ENCODE results near the gene PYURF.
A peak's percentile ranks its signal among the peaks of the same experiment; 100 is the strongest.

PYURF gene, protein sequence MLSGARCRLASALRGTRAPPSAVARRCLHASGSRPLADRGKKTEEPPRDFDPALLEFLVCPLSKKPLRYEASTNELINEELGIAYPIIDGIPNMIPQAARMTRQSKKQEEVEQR
- 0 reads per million in 17 experiments for total RNA-seq

DNA sequence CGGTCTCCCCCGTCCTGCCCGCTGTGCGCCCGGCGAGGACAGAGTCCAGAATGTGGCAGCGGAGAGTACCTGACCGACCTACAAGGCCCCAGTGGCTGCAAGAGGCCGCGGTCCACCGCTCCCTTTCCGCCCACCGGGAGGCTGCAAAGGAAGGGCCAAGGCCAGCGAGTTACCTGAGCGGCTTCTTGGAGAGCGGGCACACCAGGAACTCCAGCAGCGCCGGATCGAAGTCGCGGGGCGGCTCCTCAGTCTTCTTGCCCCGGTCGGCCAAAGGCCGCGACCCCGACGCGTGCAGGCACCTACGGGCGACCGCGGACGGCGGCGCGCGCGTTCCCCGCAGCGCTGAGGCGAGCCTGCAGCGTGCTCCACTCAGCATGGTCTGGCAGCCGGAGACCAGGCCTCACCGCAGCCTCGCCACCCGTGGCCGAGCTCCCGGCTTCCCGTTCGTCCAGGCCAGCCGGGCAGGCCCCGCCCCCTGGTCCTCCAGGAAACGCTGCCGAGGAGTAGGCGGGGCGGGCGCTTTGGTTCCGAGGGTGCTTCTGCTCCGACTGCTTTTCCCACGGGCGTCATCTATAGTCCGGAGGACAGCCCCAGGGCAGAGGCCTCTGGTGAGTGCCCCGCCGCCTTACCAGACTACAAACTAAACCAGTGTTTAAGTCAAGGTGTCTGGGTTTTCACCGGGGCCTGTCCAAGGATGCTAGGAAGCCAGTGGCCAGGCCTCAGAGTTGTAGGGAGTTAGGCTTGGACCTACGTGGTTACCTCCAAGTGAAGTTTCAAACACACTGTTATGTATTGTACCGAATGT lies at the start of gene PYURF:
Gene PYURF, minus strand, starts transcription at position 452 of the 805 bp plus-strand sequence. Its CDS starts 76 bp downstream, at position 376.
- peak; percentile 95 to 98 (median 96) for DNase-seq

DNA sequence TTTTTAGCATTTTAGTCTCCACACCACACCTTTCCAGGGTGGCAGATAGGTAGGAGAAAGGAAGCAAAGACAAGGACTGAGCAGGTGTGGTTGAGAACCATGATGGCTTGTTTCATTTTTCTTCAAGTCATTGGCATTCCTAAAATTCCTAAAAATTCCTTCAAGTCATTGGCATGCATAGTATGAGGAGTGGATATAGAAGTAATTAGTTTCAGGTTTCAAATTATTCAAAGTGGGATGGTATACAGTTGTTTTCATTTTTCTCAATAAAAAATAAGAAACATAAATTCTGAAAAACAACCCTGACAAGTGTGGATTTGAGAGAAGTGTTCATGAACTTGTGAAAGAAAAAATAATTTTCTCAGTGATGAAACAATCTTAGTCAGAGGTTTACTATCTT lies 46.4 kb upstream of the PYURF start:
- DNase-seq, result no peak

DNA sequence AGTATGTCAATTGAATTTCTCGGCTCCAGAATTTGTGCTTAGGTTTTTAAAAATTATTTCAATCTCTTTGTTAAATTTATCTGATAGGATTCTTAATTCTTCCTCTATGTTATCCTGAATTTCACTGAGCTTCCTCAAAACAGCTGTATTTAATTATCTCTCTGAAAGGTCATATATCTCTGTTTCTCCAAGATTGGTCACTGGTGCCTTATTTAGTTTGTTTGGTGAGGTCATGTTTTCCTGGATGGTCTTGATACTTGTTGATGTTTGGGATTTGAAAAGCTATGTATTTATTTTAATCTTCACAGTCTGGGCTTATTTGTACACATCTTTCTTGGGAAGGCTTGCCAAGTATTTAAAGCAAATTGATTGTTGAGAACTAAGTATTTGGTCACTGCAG lies 44.0 kb upstream of the PYURF start:
- DNase-seq, result no peak

DNA sequence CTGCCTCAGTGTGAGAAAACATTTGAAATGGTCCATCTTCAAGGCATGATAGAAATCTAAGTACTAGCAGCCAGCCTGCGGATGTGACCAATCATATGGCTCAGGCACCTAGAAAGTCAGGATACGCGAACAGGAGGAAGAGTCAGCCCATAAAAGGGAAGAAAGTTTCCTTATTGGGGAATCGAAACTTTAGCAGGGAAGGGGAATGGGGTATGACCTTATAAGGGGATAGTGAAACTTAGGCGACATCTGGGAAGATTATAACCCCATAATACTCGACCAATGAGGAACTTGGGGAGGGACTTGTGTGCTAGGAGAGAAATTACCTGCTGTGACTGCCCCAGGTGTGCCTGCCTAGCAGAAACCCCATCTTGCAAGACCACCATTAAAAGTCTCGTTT lies 26.2 kb upstream of the PYURF start:
- DNase-seq, result peak in 1 of 4 experiments; percentile 6

DNA sequence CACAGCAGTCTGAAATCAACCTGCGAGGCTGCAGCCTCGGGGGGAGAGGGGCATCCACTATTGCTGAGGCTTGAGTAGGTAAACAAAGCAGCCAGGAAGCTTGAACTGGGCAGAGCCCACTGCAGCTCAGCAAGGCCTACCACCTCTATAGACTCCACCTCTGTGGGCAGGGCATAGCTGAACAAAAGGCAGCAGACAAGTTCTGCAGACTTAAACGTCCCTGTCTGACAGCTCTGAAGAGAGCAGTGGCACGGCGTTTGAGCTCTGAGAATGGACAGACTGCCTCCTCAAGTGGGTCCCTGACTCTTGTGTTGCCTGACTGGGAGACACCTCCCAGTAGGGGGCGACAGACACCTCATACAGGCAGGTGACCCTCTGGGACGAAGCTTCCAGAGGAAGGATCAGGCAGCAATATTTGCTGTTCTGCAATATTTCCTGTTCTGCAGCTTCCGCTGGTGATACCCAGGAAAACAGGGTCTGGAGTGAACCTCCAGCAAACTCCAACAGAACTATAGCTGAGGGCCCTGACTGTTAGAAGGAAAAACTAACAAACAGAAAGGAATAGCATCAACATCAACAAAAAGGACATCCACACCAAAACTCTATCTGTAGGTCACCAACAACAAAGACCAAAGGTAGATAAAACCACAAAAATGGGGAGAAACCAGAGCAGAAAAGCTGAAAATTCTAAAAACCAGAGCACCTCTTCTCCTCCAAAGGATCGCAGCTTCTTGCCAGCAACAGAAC lies 15.9 kb upstream of the PYURF start:
- peak; percentile 53 to 79 (median 65) for DNase-seq

DNA sequence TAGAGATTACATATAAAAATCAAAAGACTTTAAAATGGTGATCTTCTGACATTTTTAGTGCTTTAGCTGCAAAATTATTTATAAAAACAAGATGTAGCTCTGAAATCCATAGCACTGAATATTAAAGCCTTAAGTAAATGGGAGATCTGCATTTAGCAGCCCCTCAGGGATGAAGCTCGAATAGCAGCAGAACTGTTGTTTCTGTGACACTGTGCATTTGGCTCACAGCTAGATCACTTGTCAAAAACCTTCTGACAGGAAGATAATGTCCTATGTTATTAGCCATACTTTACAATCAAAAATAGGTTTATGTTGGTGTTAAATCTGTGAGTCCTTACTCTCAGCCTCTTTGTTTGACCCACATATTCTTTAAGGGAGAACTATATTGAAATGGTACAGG lies 14.1 kb upstream of the PYURF start:
- no peak for DNase-seq

DNA sequence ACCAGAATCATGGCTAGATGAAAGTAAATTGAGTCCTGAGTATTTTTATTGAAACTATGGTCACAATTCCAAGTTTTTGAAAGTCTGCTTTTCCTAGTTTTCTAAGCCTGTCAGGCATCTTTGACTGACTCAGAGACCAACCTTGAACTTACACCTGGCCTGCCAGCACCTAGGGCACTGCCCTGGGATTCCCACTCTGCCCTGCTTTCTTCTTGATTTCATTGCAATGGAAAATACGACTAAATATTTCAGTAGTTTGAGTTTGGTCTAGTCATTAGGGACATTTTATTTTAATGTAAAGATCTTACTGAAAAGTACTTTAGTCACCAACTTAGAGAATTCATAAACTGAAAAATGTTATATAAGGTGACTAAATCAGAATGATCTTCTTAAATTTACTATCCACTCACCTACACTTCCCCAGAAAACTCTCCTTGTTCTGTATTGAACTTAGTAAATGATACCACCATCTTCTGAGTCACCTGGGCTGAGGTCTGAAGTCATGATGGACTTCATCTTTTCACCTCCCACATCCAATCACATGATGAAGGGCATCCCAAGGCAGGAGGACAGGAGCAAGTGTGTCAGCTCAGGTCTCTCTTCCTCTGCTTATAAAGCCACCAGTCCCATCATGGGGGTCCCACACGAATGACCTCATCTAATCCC lies 11.6 kb upstream of the PYURF start:
- no peak for DNase-seq

DNA sequence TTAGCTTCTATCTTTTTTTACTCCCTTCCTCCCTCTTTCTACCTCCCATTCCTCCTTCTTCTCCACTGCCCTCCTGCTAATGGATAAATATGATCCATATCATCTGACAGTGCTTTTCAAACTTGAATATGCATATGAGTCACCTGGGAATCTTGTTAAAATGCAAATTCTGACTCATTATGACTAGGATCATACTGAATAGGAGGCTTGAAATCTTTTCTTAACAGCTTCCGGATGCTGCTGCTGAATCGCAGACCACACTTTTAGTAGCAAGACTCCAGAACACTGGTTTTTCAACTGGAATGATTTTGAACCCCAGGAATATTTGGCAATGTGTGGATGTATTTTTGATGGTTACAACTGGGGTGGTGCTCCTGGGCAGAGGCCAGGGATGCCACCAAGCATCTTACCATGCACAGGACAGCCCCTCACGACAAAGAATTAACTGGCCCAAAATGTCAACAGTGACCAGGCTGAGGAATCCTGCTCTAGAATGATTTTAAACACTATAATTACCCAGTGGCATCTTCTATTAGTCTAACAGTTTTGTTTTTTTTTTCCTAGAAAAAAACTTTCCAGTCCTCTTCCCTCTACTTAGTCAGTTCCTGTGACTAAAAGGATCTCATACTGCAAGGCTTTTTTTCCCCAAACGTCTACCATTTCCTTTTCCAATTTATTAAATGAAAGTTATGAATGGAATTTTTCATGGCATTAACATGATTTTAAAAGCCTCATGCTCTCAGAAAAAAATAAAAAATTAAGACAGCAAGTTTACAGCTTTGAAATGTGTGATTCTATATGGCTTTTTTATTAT lies 10.6 kb upstream of the PYURF start:
- no peak for DNase-seq

DNA sequence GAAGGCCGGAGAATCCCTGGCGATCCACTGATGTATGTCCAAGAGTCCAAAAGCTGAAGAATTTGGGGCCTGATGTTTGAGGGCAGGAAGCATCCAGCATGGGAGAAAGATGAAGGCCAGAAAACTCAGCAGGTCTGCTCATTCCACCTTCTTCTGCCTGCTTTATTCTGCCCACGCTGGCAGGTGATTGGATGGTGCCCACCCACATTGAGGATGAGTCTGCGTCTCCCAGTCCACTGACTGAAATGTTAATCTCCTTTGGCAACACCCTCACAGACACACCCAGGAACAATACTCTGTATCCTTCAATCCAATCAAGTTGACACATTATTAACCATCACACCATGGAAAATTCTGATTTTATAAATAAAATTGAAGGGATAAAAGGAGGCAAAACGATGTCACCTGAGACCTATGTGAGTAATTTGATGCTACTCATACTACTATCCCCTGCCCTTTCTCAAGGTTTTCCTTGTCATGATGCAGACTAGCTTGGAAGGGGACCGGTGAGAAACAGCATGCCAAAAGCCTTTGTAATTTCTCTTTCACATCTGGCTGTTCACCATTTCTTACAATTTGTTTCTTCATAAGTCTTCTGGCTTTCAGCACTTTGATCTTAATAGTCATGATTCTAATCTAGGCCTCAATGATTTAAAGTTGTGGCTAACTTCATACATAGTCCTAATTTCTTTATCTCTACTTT lies 9.7 kb upstream of the PYURF start:
- no peak for DNase-seq

DNA sequence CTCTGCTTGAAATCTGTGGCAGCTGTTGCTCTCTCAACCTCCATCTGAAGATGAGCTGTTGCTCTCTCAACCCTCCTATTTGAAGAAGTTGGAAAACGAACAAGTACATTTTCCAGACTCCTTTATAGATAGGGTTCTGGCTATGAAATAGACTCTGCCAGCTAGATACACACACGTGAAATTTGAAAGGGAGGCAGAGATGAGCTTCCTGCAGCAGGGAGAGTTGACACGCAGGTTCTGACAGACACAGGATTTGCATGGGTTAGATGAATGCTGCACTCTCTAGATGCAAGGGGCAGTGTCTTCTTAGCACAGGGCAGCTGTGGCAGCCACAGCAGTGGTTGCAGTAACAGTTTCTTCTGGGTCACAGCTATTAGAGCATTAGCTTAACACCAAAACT lies 8.0 kb upstream of the PYURF start:
- DNase-seq, result no peak

DNA sequence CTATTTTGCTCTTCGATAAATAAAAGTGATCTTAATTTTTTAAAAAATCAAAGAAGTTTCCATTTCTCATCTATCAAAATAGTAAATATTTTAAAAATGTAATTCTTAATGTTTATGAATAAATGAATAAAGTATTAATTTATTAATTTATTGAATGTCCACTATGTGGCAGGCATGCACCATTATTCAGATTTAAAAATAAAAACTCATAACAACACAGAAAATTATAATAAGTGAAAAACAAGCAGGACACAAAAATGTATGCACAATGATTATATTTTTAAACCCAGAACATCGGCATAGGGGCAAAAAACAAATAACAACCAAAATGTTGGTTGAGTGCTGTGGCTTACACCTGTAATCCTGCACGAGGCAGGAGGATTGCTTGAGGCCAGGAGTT lies 5.3 kb upstream of the PYURF start:
- no peak for DNase-seq

DNA sequence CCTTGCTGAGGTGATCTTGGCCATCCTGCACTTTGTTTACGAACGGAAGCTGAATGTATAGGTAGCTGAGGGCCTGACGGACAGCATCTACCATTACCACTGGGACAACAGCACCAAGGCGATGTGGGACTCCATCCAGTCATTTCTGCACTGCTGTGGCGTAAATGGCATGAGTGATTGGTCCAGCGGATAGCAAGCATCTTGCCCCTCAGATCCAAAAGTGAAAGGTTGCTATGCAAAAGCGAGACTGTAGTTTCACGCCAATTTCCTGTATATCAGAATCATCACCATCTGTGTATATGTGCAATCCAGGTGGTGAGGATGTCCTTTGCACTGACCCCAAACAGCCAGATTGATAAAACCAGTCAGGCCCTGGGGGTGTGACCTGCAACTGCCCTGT lies 4.2 kb upstream of the PYURF start:
- DNase-seq, result no peak

DNA sequence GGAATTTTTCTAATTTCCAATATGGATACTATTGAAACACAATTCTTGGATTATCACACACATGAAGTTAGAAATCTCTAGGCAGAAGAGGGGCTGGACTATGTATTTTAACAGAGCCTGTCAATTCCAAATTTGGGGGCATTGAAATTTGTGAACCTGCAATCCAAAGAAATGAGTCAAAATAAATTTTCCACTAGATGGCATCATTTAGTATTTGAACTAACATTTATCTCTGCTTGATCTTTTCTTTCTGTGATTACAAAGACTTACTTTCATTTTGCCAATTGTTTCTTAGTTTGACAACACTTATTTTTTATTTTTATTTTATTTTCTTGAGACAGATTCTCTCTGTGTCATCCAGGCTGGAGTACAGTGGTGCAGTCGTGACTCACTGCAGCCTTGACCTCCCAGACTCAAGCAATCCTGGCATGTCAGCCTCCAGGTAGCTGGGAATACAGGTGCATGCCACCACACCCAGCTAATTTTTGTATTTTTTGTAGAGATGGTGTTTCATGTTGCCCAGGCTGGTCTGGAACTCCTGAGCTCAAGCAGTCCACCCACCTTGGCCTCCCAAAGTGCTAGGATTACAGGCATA lies 2.7 kb upstream of the PYURF start:
- peak in 2 of 4 experiments; percentile 19 to 41 for DNase-seq

DNA sequence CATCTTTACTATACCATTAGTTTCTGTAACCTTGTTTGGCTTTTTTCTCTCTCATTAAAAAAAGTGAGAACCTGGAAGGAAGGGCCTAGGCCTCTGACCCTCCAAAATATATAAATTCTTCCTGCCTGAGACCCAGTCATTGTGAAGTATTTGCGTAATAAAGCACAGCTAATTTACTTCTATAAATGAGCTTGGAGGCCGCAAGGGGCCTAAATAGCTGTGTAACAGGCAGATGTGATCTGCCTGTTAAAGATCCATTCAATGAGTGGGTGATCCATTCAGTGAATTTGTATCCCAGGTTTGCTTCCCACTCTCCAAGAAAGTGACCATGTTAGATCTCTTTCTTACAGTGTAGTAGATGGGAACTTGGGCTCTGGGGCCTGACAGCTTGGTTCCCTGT lies 595 bp upstream of the PYURF start:
- no peak for DNase-seq

DNA sequence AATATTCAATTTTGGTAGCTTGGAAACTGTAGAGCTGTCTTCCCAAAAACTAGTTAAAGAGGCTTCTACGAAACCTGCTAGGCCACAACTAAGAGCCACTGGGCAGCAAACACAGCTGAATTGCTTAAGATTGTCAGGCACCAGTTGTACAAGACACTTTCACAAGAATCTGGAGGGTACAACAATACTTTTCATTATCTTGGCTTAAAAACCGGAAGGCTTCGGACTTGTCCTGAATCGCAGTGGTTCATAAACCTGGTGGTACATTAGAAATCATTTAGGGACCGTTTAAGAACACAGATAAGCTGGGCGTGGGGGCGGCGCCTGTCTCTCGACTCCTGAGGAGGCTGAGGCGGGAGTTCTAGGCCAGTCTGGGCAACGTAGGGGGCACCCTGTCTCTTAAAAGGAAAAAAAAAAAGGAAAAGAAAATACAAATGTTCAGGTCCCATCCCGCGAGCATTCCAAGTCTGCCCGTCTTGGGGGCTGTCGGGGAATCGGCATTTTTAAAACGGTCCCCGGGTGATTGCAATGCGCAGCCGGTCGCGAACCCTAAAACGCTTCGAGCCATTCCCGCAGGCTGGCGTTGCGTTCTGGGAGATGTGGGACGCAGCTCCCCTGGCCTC lies 763 bp downstream of the PYURF start:
- peak; percentile 23 to 67 (median 46) for DNase-seq

DNA sequence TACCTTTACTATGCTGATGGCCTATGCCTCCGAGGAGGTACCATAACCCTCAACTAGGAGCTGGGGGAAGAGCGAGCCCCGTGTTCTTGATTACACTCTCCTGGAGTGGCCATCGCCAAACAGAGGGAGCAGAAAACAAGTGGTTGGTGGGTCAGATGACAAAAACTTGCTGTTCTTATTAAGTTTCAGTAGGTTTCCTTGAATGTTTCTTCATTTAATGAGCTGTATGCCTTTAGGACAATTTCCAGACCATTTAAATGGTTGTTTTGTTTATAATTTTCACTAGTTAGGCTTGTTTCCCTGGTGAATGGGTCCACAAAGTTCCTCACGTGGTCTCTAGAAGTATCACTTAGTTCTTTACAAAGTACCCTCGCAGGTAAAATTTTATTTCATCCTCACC lies 4.7 kb downstream of the PYURF start:
- DNase-seq, result no peak

DNA sequence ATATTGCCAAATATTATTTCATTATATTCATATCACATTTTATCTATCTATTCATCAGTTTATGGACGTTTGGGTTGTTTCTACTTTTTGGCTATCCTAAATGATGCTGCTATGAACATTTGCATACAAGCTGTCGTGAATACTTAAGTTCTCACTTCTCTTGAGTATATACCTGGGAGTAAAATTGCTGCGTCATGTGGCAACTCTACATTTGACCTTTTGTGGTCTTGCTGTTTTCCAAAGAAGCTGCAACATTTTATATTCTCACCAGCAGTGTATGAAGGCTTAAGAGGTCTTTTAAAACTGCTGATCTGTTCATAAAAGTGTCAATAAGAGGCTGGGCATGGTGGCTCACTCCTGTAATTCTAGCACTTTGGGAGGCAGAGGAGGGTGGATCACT lies 5.8 kb downstream of the PYURF start:
- DNase-seq, result no peak

DNA sequence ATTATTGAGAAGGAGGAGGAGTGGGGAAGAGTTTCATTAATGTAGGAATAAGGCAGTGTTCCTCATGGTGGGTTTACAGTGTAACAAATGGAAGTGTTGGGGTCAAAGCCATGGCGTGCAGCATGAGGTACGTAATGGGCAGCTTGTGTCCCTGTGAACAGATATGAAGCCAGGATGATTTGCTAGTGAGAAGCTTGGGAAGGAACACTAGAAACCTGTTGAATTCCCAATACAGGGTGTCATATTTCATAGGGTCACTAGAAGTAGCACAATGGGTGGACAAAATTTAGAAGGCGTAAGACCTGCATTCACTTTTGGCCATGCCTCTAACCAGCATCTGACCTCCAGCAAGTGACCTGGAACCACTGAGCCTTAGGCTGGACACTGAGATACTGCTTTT lies 6.8 kb downstream of the PYURF start:
- DNase-seq, result no peak

DNA sequence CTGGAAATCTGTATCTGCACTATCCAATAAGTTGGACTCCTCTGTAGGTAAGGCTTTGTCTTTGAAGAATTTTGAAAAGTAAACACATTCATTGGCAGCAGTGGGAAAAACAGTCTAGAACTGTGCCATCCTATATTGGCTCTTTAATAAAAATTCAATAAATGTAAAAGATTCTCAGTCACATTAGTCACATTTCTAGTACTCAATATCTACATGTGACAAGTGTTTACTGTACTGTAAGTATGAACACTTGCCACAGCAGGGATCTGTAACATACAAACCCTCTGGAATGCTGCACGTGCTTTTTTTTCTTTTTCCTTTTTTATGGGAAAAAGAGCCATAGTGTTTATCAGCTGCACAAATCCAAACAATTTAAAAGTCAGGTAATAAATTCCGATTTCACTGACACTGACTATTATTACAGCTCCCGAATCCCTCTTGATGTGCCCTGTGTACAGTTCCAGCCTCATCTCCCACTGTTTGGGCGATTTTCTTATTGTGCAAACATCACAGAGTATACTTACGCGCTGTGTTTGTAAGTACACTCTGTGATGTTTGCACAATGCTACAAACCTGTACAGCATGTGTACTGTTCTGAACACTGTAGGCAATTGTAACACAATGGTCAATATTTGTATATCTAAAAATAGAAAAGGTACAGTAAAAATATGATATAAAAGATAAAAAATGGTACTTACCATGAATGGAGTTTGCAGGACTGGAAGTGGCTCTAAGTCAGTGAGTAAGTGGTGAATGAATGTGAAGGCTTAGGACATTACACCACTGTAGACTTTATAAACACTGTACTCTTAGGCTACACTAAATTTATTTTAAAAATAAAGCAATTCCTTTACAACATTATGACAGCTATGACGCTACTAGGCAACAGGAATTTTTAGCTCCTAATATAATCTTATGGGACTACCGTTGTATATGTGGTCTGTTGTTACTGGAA lies 8.7 kb downstream of the PYURF start:
- no peak for DNase-seq

DNA sequence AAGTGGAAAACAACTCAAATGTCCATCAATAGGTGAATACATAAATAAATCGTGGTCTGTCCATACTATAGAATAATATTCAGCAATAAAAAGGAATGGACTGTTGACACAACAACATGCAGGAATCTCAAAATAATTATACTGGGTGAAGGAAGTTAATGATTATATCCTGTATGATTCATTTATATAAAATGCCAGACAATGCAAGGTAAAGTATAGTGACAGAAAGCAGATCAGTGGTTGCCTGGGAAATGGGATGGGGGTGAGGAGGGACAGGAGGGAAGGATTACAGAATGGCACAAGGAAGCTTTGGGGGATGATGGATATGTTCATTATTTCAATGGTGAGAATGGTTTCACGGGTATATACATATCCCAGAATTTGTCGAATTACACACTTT lies 12.3 kb downstream of the PYURF start:
- DNase-seq, result no peak

Measured in suppressor macrophage (primary cell).